ENCODE results near the gene DHRSX.
"Not testable (repeated sequence)": the region's sequence is repeated elsewhere in the genome, so short reads cannot be mapped to it uniquely, and the experiment has no call there.

DHRSX gene

GRCh38 chrX:2430265-2430825 is 70.4 kb downstream of the DHRSX start:
- in situ Hi-C loops (cut with HindIII; ENCODE audit: low sequenced_read_pairs), result no loop called here

GRCh38 chrX:2427737-2428136 is 73.0 kb downstream of the DHRSX start:
- in situ Hi-C loops (cut with HindIII; ENCODE audit: low sequenced_read_pairs), result no loop called here

DNA sequence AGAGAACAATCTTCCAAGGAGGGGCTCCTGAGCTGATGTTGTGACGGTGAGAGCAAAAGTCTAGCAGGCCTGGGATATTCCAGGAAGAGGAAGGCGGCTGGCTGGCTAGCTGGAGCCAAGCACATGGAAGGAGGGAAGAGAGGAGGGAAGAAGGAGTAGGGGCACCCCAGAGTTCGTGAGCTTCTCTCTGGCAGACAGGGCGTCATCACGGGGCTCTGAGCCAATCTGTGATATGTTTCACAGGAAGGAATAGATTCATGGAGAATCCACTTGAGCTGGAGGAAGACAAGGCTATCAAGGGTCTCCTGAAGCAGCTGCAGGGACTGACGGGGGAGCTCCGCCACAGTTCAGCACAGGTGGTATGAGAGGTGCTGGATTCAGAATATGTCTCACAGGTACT is 73.6 kb downstream of the DHRSX start:
- in situ Hi-C loops (cut with HindIII; ENCODE audit: low sequenced_read_pairs), result no loop called here

GRCh38 chrX:2426289-2426882 is 74.4 kb downstream of the DHRSX start:
- in situ Hi-C loops (cut with HindIII; ENCODE audit: low sequenced_read_pairs), result no loop called here

- in situ Hi-C loops (cut with HindIII; ENCODE audit: low sequenced_read_pairs), result no loop called here
Measured at GRCh38 chrX:2425286-2426071, 75.3 kb downstream of the DHRSX start.

- in situ Hi-C loops (cut with HindIII; ENCODE audit: low sequenced_read_pairs), result no loop called here
Measured at GRCh38 chrX:2424317-2424716, 76.5 kb downstream of the DHRSX start.

DNA sequence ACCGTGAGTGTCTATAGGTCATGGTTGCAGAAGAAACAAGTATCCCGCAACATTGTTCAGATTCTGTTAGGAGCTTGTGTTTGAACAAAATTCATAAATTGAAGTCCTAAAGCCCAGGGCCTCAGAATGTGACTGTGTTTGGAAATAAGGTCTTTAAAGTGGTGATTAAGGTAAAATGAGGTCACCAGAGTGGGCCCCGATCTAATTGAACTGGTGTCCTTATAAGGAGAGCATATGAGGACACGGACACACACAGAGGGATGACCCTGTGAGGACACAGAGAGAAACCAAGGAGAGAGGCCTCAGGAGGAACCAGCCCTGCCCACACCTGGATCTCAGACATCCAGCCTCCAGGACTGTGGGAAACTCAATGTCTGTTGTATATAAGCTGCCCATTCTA is 76.9 kb downstream of the DHRSX start:
- in situ Hi-C loops (cut with HindIII; ENCODE audit: low sequenced_read_pairs), result no loop called here

DNA sequence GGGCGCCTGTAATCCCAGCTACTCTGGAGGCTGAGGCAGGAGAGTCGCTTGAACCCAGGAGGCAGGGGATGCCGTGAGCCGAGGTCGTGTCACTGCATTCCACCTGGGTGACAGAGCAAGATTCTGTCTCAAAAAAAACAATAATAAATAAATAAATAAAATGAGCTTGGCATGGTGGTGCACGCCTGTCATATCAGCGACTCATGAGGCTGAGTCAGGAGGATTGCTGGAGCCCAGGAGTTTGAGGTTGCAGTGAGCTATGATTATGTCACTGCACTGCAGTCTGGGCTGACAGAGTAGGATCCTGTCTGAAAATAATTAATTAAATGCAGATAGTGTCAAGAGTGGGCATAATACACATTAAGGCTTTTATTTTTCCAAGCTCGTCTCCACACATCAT is 77.5 kb downstream of the DHRSX start:
- in situ Hi-C loops (cut with HindIII; ENCODE audit: low sequenced_read_pairs), result no loop called here

GRCh38 chrX:2419418-2419817 is 81.4 kb downstream of the DHRSX start:
- in situ Hi-C loops (cut with HindIII; ENCODE audit: low sequenced_read_pairs), result not testable (repeated sequence)

DNA sequence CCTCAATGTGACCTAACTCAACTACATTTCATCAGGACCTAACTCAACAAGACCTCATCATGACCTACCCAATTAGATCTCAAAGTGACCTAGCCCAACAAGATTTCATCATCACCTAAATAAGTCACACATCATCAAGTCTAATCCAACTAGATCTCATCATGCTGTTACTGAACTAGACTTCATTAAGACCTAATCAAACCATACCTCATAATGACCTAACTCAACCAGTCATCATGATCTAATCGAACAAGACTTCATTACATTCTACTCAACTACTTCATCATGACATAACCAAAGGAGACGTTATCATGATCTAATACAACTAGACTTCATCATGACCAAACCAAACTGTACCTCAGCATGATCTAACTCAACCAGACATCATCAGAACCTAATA is 82.8 kb downstream of the DHRSX start:
- in situ Hi-C loops (cut with HindIII; ENCODE audit: low sequenced_read_pairs), result no loop called here

- in situ Hi-C loops (cut with HindIII; ENCODE audit: low sequenced_read_pairs), result no loop called here
Measured at GRCh38 chrX:2416851-2417604, 83.7 kb downstream of the DHRSX start.

DNA sequence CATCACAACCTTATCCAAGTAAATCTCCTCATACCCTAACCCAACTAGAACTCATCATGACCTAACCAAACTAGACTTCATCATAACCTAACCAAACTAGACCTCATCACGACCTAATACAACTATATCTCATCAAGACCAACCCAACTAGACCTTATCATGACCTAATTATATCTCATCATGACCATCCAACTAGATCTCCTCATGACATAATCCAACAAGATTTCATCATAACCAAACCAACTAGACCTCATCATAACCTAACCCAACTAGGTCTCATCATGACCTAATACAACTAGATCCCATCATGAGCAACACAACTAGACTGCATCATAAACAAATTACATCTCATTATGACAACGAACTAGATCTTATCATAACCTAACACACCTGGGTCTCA is 86.4 kb downstream of the DHRSX start:
- in situ Hi-C loops (cut with HindIII; ENCODE audit: low sequenced_read_pairs), result no loop called here

DNA sequence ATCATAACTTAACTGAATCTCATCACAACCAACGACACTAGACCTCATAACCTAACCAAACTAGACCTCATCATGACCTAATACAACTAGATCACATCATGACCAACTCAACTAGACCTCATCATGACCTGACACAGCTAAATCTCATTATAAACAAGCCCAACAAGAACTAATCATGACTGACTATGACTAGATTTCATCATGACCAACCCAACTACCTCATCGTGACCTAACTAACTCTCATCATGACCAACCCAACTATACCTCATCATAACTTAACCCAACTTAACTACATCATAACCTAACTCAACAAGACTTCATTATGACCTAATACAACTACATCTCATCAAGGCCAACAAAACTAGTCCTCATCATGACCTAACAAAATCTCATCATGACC is 86.8 kb downstream of the DHRSX start:
- in situ Hi-C loops (cut with HindIII; ENCODE audit: low sequenced_read_pairs), result no loop called here

DNA sequence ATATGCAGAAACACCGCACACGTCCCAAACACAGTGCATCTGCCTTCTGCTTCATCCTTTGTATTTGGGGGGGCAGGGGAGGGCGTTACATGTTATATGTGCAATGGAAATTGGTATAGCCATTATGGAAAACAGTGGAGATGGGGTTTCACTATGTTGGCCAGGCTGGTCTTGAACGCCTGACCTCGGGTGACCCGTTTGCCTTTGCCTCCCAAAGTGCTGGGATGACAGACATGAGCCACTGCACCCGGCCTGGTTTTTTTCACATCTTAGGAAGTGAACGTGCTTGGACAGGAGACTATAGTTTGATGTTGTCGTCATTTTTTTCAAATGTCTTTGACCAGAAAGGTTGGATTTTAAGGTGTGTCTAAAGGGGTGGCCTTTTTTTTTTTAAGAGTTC is 88.6 kb downstream of the DHRSX start:
- in situ Hi-C loops (cut with HindIII; ENCODE audit: low sequenced_read_pairs), result no loop called here

DNA sequence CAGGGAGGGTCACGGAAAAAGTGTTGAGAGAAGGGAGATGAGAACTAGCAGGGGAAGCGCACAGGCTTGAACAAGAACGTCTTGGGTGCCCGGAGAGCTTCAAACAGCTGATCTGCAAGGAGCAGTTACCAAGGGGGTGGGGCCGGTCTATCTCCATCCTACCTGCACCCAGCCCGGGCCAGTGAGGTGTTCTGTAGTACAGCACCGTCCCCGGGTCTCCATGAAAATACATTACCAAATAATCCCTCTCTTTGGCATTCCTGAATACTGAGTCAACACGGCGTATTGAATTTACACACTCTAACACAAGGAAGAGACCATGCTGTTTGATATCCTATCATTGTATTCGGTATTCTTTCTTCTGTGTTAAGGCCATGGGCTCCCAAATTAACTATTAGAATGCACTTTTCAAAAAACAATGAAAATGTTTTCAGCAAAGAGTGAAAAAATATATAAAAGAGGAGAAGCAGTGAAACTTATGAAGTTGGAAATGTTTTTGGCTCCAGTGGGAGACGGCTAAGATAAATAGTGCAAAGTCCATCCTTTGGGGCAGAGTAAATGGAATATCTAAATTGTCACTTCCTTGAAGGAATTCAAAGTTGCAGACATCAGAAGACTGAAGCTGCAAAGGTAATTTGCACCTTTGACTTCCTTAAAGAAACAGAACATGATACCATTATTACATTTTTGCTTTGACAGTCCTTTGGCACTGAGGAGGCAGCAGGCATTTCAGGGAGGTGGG is 90.3 kb downstream of the DHRSX start:
- in situ Hi-C loops (cut with HindIII; ENCODE audit: low sequenced_read_pairs), result no loop called here

DNA sequence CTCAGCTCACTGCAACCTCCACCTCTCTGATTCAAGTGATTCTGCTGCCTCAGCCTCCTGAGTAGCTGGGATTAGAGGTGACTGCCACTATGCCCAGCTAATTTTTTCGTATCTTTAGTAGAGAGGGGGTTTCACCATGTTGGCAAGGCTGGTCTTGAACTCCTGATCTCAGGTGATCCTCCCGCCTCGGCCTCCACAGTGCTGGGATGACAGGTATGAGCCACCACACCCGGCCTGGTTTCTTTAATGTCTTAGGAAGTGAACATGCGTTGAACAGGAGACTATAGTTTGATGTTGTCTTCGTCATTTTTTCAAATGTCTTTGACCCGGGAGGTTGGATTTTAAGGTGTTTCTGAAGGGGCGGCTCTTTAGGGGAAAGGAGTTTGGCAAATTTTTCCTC is 91.0 kb downstream of the DHRSX start:
- in situ Hi-C loops (cut with HindIII; ENCODE audit: low sequenced_read_pairs), result no loop called here

DNA sequence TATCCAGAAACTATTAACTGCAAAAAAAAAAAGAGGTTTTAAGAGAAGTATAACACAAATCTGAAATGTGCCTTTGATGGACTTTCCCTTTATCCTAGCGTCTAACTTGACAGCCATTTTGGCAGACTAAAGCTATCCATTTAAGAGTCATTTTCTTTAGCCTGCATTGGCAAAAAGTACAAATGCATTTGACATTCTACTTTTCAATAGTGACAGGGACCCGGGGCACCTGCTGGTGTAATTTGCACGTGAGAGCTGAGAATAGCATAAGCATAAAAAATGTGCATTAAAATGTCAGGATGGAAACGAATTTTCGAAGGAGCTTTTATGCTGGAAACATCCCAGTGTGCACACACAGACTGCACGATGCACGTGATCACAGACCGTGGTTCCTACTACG is 91.9 kb downstream of the DHRSX start:
- in situ Hi-C loops (cut with HindIII; ENCODE audit: low sequenced_read_pairs), result no loop called here

- in situ Hi-C loops (cut with HindIII; ENCODE audit: low sequenced_read_pairs), result no loop called here
Measured at GRCh38 chrX:2406891-2407518, 93.8 kb downstream of the DHRSX start.

DNA sequence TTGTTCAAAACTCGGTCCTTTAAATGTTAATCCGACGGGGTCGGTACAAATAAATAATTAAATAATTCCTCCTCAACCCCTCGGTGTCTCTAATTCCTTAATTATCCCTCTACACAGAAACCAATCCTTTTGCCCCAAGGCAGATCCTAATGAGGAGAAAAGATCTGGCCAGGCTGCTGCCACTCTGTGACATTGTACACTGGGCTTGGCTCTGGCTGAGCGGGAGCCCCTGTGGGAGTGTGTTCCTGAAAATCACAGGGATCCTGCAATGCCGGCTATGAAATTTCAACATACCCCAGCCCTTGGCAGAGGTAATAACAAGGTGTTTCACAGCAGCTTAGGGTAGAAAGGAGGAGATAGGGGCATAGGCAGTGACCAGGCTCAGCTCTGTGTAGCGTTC is 96.0 kb downstream of the DHRSX start:
- in situ Hi-C loops (cut with HindIII; ENCODE audit: low sequenced_read_pairs), result no loop called here

- in situ Hi-C loops (cut with HindIII; ENCODE audit: low sequenced_read_pairs), result no loop called here
Measured at GRCh38 chrX:2402361-2402690, 98.5 kb downstream of the DHRSX start.
